HL-60/S4 (cell line): ENCODE results near the gene NTN1.
"Not testable (repeated sequence)": the region's sequence is repeated elsewhere in the genome, so short reads cannot be mapped to it uniquely, and the experiment has no call there.

Source experiments
- in situ Hi-C: fragments of 300-500 bp; cut with MboI; formaldehyde crosslinking; loops from 2 replicates; pipeline ENCODE4 v1.14.3; 2022; ENCODE audit warnings: low sequenced_read_pairs

Gene NTN1

DNA sequence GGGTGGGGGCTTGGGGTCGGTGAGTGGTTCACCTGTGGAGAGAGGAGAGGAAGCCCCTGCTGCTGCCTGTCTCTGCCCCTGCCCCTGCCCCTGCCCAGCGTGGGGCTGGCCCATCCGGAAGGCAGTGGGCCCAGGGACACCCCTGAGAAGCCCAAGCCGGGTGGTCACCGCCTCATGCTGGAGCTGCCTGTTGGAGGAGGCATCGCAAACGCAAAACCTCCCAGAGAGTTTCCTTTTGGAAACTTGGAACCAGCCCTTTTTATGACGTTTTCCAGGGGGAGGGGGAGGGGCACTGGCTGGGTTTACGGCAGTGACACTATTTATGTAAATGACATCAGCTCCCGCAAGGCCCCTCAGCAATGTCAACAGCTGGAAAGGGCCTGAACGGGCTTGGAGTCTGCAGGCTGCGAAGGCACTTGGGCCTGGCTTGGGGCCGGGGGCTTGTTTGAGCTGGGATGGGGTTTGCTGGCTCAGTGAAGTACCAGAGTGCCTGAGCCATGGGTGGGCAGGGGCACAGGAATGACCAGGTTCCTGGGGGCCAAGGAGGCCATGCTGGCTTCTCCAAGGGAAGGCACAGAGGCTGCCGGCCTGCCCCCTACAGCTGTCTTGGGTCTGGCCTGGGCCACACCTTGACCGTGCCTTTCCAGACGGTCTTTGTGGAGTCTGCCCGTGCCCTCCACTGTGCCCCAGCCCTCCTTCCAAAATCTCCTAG lies 219.5 kb downstream of the NTN1 start:
- in situ Hi-C loops = no loop called here

DNA sequence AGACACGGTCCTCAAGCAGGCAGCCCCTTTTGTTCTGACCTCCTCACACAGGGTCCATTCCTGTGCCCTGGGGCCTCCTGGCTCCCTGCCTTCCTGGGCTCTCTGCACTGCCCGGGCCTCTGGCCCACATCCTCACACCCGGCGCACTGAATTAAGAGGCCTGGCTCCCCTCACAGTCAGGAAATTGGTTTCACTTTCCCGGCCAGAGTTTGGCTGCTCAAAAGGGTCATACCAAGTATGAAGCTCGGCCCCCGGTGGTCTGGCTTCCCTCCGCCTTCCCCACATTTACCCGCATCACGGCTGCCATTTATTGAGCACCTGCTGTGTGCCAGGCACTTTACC lies 220.0 kb downstream of the NTN1 start:
- in situ Hi-C loops = no loop called here

DNA sequence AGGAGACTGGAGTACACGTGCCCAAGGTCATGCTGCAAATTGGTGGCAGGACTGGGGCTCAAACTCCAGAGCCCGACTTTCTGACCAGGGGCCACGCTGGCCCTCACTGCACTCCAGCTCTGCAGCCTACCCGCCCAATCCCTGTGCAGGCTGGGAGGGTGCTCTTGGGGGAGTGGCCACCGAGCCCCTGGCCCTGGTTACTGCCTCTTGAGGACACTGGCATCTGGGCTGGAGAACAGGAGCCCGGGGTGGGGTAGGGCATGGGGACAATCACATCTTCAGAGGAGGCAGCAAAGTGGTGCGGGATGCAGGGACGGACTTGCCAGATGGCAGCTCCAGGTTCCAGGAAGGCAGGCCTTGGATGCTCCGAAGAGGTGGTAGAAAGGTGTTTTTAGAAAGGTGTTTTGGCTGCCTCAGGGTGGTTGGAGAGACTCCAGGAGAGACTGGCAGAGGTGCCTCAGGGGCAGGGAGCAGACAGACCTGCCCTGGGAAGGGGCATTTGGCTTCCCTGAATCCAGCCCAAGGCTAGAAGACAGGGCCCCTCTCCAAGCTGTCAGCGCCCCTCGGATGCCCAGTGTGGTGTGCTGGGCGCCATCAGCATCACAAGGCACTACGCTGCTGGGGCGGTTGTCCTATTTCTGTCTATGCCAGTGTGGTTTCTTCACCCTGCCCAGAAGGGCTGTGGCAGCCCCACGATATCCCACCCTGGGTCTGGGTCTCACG lies 220.6 kb downstream of the NTN1 start:
- in situ Hi-C loops = no loop called here

DNA sequence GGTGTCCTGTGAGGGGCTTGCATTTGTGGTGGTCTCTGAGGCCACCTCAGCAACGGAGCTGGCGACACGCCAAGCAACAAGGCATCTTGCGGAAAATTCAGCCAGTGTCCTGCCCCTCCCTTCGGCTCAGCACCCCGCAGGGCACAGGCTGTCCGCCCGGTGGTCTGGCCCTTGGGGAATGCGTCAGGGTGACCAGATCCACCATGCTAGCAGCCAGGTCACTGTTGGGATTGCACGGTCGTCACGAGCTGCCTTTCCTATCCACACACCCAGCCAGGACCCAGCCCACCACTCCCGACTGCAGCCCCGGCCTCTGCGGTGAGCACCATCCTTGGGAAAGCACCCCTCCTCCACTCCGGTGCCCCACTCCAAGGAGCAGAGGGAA lies 221.2 kb downstream of the NTN1 start:
- in situ Hi-C loops = no loop called here

DNA sequence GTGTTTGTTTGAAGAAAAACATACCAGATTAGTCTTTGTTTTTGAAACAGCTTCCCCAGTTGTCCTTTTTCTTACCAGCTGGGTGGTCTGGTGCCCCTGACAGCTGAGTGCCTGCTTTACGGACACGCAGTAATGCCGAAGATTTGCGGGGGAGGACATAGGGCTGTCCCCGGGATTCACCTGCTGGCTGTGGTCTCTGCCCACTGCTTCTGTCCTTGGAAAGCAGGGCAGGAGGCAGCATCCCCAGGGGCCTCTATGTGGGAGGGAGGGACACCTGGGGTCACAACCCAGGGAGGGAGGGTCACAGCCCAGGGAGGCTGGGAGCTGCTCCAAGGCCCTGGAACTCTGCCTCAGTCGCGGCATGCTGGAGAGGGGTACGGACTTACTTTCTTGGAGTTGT lies 221.7 kb downstream of the NTN1 start:
- in situ Hi-C loops = no loop called here

DNA sequence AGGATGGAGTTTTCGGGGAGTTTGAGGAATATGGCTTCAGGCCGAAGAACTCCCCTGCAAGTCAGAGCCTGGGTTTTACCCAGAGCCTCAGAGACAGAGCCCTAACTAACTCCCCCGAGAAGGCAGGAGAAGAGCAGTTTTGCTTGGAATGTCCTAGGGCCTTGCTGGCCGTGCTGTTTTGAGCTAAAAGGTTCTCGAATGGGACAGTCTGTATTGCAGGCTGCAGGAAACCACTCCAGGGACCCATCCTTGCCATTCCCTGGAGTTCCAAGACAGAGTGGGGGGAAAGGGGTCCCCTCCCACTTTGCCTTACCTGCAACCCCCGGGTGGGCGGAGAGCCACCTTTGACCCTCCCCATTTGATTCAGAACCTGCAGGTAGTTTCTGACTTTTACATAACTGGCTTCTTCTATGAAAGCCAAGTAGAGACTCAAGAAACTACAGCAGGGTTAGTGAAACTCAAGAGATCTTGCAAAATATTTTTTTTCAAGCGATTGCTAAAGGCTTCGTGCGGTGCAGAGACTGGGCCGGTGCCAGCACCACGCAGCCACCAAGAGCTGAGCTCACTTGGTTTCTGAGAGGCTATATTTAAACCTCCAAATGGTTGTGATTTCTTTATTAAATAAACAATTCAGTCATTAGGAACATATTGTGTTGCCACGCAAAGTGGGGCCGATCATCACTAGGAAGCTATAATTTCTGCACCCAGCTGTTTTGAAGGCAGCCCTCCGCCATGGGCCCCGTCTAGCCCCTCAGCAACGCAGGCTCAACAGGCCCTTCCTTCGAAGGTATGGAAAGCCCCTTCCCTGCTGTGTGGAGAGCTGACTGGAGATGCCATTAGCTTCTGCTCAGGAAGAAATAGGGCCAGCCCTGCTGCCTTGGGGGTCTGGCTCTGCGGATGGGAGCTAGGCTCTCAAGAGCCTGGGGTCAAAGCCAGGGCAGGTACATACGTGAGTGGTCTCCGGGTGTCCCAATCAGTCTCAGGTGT lies 223.0 kb downstream of the NTN1 start:
- in situ Hi-C loops = no loop called here

DNA sequence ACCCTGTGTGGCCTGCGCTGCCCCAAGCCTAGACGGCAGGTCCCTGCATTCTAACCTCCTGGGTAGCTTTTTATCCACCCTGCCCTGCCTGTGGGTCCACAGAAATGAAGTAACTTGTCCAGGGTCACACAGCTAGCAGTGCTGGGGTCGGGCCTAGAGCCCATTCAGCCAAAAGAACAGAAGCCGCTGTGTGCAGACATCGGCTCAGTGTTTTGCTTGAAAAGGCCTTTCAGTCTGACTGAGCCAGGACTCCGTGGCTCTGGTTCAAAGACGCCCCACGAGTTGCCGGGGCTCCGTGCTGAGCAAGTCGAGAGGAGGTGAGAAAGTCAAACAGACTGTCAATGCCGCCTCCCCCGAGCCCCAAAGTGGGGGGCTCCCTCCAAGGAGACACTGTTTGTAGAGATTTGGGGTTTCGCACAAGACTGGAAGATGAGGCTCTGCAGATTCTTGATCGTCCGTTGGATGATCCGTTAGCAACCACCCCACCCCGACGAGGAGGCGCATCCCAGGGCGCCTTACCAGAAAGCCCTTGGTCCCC lies 226.2 kb downstream of the NTN1 start:
- in situ Hi-C loops = no loop called here

DNA sequence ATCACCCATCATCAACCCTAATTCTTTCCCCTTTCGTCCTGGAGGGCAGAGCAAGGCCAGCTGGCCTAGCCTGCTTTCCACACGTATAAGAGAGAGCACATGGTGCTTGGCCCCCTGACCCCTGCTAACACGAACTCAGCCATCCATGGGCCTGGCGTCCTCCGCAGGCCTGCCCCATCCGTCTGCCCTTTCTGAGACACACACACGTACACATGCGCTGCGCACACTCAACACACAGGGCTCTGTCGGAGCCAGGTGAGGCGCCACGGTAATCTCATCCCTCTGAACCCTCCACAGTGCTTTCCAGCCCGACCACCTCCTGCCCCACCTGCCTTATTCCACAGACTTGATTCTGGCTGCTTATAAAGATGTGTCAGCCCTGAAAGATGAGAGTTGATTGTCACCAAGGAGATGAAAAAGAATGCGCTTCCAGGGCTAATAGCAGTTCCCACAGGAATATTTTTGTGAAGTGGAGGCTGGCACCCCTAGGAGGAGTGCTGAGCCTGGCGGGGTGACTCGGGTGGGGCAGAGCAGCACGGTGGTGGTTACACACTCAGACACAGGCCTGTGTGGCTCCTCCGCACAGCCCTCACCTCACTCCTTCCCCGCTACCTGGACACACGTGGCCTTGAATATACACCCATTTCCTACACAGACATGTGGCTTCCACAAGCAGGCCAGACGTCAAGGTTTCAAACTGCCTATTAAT lies 228.1 kb downstream of the NTN1 start:
- in situ Hi-C loops = no loop called here

DNA sequence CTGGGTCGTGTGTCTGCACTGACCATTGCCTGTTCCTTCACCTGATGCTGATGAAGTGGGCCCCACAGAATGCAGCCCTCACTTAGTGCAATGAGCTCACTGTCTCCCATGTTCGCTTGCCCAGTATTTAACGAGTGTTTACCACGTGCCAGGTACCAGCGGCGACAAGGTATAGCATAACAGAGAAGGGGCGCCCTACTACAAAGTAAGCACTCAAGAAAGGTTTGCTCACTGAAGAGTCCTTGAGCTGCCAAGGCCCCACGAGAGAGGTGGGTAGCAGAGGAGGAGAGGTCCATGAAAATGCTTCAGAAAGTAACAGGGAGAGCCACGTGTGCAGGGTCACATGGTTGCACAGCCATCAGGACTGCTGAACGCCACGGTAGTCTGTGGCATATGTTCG lies 230.0 kb downstream of the NTN1 start:
- in situ Hi-C loops = no loop called here

DNA sequence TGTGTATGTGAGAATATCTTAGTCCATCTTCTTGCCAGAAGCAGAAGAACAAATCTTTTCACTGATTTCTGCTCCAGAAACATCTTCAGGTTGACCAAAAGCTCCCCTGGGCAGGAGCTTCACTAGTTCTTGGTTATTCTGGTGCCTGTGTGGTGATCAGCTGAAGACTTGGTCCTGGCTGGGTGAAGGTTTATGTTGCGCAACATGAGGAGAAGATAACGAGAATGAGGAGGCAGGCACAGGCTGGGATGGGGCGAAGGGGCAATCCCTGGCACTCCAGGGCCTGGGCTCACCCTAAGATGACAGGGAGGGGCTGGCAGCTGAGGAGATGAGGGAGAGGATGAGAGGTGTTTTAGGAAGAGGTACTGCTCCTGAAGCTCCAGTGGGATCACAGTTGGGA lies 232.0 kb downstream of the NTN1 start:
- in situ Hi-C loops = no loop called here

DNA sequence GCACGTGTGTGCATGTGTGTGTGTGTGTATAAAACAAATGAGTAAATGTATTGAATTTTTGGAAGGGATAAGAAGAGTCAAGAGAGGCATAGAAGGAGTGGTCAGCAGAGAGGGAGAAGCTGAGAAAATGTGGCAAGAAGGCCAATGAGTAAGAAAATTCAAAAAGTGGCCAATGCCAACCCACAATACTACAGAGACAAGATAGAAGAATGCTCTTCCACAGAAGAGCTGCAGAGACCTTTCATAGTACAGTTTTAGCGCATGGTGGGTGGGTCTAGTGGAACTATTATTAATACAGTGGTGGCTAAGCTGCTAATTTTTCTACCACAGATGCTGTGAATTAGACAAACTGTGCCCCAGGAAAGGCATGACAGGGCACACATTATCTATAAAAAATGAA lies 233.5 kb downstream of the NTN1 start:
- in situ Hi-C loops = no loop called here

DNA sequence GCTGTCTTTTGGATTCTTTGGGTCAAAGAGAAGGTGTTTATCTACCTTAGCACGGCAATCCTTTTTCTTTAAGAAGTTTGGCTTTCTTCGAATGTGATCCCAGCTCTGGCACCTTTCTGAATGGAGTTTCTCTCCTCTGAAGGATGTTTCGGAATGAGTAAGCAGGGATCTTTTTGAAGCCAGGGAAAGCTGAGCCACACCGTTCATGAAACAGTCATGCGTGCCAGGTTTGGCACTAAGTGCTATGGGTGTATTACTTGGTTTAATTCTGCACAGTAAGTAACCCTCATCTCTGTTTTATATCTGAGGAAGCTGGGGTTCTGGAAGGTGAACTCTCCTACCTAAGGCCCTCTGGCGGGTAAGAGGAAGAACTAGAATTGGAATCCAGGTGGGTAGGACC lies 234.5 kb downstream of the NTN1 start:
- in situ Hi-C loops = no loop called here

DNA sequence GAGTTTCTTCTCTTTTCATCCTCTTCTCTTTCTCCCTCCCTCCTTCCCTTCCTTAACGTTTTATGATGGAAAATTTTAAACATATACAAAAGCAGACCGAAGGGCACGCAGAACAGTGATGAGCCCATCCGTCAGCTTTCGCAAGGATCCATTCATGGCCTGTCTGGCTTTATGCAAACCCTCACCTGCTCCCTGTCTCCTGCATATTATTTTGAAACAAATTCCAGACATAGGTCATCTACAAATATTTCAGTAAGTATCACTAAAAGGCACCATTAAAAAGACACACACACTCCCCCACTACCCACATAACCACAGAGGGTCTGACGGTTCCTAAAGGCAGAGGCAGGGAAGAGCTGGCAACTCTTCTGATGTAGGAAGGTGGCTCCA lies 235.0 kb downstream of the NTN1 start:
- in situ Hi-C loops = no loop called here

DNA sequence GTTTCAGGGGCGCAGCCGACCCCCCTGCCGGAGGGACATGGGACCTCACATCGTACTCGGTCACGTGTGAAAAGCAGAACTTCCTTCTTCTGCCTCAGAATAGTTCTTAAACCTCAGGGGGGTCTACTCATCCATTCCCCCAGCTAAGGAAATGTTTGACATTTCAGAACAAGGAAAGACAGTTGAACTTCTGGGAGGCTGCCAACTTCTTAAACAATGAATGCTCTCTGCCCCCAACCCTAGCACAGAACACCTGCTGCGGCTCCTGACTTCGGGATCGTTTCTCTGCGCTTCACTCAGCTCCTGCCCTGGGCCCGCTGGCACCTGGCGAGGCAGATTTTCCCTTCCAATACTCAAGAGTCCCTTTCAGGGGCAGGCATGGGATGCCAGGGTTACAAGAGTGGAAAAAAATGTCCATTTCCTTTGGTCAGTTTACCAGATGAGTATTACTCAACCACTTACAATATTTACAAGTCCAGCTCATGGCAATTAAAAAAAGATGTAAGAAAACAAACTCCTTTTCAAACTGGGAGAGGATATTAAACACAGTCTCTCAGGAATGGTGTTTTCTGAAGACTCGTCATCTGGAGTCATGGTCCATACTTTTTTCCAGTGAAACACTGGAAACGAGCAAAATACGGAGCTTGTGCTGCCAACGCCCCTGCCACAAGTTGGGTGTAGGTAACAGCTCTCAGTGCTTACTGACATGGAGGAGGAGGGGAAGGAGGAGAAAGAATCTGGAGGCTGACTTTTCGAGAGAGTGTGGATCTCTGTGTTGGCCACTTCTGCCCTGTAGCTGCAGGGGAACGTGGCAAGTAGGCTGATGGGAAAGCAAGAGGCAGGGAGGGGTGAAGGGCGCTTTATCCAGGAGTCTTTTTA lies 235.7 kb downstream of the NTN1 start:
- in situ Hi-C loops = no loop called here

DNA sequence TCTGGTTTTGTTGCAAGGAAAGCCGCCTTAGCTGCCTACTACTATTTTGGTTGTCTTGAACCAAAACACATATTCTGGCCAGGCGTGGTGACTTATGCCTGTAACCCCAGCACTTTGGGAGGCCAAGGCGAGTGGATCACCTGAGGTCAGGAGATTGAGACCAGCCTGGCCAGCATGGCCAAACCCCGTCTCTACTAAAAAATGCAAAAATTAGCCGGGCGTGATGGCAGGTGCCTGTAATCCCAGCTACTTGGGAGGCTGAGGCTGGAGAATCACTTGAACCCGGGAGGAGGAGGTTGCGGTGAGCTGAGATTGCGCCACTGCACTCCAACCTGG lies 236.3 kb downstream of the NTN1 start:
- in situ Hi-C loops = not testable (repeated sequence)

DNA sequence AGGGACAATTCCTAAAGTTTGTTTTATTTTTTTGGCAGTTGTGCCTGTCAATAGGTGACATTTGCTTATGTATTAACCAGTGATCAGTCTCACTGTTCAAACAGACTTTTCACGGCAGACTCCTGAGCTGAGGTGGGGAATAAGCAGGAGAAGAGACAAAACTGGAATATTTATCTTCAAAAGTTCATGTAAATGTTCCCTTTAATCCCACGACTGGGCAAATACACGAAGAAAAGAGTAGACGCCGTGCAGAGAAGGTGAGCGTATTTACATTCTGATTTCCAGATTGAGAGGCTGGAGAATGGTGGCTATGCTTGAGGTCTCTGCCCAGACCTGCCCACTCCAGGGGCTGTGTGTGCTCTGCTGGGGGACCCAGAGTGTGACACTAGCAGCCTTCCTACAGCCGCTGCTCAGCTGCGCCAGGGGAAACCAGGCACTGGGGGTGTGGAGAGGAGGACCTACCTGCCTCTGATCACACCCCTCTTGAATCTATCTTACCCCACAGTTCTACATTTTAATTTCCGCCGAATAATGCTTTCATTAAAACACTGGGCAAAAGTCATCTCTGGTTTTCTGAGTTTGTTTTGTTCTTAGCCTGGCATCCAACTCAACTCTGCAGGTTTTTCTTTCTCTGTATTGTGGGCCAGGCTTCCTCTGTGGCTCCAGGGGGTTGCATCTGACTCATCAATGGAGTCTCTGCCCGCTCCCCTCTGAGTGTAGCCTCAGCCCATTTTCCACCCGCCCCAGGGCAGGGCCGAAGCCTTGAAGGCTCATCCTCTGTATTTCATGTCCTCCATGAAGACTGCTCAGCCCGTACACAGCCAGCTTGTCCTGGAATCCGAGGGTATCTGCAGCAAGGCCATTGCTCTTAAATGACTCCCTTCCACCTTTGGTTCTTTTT lies 237.1 kb downstream of the NTN1 start:
- in situ Hi-C loops = no loop called here

DNA sequence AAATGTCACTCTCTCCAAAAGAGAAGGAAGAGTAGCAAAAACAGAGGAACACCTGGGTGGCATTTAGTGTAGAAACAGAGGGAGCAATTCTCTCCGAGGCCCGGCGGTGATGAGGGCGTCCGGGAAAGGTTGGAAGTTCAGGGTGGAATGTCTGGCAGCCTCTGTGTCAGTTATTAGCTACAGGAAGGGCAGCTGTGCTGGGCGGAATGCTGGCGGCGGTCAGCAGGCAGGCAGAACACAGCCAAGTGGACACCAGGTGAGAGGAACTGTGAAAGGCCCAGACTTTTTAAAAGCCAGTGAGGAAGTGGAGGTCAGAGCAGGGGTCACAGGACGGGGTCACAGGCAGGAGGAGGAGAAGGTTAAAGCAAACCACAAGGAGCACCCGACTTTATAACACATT lies 238.1 kb downstream of the NTN1 start:
- in situ Hi-C loops = no loop called here

DNA sequence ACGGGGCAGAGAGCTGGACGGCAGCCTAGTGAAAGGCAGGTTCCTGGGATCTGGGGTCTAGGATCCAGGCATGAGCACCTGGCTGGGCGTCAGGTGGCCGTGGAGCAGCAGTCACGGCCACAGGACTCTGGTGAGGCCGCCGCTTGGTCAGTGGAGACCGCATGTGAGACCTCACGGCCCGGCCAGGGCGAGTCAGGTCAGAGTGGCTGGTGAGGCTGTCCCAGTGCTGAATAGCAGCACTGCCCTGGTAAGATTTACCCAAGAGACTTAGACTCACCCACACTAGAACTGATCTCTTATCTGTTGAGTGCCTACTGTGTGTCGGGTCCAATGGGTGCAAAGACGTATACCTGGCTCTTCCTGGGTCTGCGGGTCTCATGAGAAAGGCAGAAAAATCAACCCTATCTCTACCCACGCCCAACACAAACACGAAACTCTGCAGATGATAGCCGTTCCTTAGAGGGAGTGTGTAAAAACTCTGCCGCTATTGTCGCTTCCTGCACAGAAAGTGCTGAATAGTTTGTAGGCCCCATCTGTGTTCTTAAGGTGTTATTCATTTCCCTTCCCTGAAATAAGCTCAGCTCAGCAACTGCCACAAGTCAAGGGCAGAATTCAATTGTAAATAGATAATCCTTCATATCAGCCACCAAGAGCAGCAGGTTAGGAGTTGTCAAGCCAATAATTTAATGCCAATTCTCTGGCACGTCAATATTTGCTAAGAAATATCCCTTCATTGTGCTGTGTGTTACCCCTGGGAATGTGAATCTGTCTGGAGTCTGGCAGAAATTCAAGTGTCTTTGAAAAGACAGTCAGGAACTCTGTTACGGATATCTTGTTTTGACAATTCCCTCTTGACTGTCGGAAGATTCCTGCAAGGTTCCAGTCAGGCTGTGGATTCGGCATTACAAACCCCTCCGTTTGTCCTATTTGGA lies 240.0 kb downstream of the NTN1 start:
- in situ Hi-C loops = no loop called here
